ENCODE measurements around the gene DOCK4. TPM values are rescaled to one million over a fixed set of nuclear protein-coding genes. Genes with fewer than 3 reads are reported as not detected.

Gene DOCK4
- total and polyA plus RNA-seq, 4 donors, result 7.2 to 48.9 (median 12.8) TPM

GRCh38 chr7:112236597-112236996, 30.4 kb upstream of the DOCK4 start:
- no peak for DNase-seq (ENCODE audit: low spot score)
- peaks cover 1 to 28% (median 13%) of the 10 kb centered on the region in 4 donors for H3K4me1 ChIP-seq (ENCODE audit: control insufficient read depth in 4 of 4, insufficient read depth in 4 of 4, low read length in 3 of 4)

GRCh38 chr7:112234147-112234546, 27.9 kb upstream of the DOCK4 start:
- no peak for DNase-seq (ENCODE audit: low spot score)
- WGBS, result 85% methylated on average over 1 of the region's 1 CpG
- Histone ChIP-seq H3K27me3 (ENCODE audit: control insufficient read depth in 4 of 4, insufficient read depth in 4 of 4, low read length in 3 of 4) (no peaks in the 10 kb centered on the region), H3K4me3 (ENCODE audit: low read depth in 1 of 3, low read length in 3 of 3) (no peak overlapping the region), H3K9ac (ENCODE audit: low read depth in 1 of 2, low read length in 2 of 2) (no peak overlapping the region), H3K4me1 (ENCODE audit: control insufficient read depth in 4 of 4, insufficient read depth in 4 of 4, low read length in 3 of 4) (peaks cover 1 to 31% (median 13%) of the 10 kb centered on the region in 4 donors), H3K9me3 (ENCODE audit: control insufficient read depth in 4 of 4, low read length in 3 of 4) (no peaks in the 10 kb centered on the region), H3K27ac (ENCODE audit: low read depth in 1 of 2, low read length in 2 of 2) (peak overlapping the region; percentile 95 to 96), H3K36me3 (ENCODE audit: control insufficient read depth in 4 of 4, insufficient read depth in 3 of 4, low read depth in 1 of 4, low read length in 3 of 4) (no peaks in the 10 kb centered on the region)
- TF ChIP-seq GABPA (IDR thresholded peaks at IDR 0.05 in 1 of 2, conservative IDR thresholded peaks at IDR 0.05 in 1 of 2) (no peak), MAX (IDR thresholded peaks at IDR 0.05) (no peak), HNF4G (IDR thresholded peaks at IDR 0.05) (no peak), JUND (IDR thresholded peaks at IDR 0.05) (no peak)

More at GRCh38 chr7:112236597-112236996, 30.4 kb upstream of the DOCK4 start:
- 44% methylated on average over 2 of the region's 2 CpGs for WGBS
- Histone ChIP-seq H3K9ac (ENCODE audit: low read depth in 1 of 2, low read length in 2 of 2) (no peak overlapping the region), H3K27me3 (ENCODE audit: control insufficient read depth in 4 of 4, insufficient read depth in 4 of 4, low read length in 3 of 4) (no peaks in the 10 kb centered on the region), H3K9me3 (ENCODE audit: control insufficient read depth in 4 of 4, low read length in 3 of 4) (no peaks in the 10 kb centered on the region), H3K36me3 (ENCODE audit: control insufficient read depth in 4 of 4, insufficient read depth in 3 of 4, low read depth in 1 of 4, low read length in 3 of 4) (no peaks in the 10 kb centered on the region), H3K27ac (ENCODE audit: low read depth in 1 of 2, low read length in 2 of 2) (peak overlapping the region in 1 of 2 donors; percentile 60), H3K4me3 (ENCODE audit: low read depth in 1 of 3, low read length in 3 of 3) (no peak overlapping the region)
- TF ChIP-seq EGR1 (IDR thresholded peaks at IDR 0.05; ENCODE audit: low read depth in 2 of 2) (no peak), HNF4G (IDR thresholded peaks at IDR 0.05) (peak; percentile 58), JUND (IDR thresholded peaks at IDR 0.05) (no peak), YY1 (IDR thresholded peaks at IDR 0.05) (no peak), NR2F2 (IDR thresholded peaks at IDR 0.05) (no peak), RXRA (IDR thresholded peaks at IDR 0.05) (peak; percentile 5 to 14), SP1 (IDR thresholded peaks at IDR 0.05) (peak; percentile 33), RAD21 (IDR thresholded peaks at IDR 0.05) (no peak), HNF4A (conservative IDR thresholded peaks at IDR 0.05) (peak; percentile 80 to 83)

- Histone ChIP-seq H3K36me3 (ENCODE audit: control insufficient read depth in 4 of 4, insufficient read depth in 3 of 4, low read depth in 1 of 4, low read length in 3 of 4) (no peaks in the 10 kb centered on the region), H3K4me3 (ENCODE audit: low read depth in 1 of 3, low read length in 3 of 3) (peak overlapping the region; percentile 28 to 68 (median 40)), H3K9ac (ENCODE audit: low read depth in 1 of 2, low read length in 2 of 2) (peak overlapping the region; percentile 9 to 72), H3K9me3 (ENCODE audit: control insufficient read depth in 4 of 4, low read length in 3 of 4) (no peaks in the 10 kb centered on the region), H3K4me1 (ENCODE audit: control insufficient read depth in 4 of 4, insufficient read depth in 4 of 4, low read length in 3 of 4) (peaks cover 1 to 28% (median 12%) of the 10 kb centered on the region in 4 donors), H3K27ac (ENCODE audit: low read depth in 1 of 2, low read length in 2 of 2) (peak overlapping the region; percentile 95 to 96), H3K27me3 (ENCODE audit: control insufficient read depth in 4 of 4, insufficient read depth in 4 of 4, low read length in 3 of 4) (no peaks in the 10 kb centered on the region)
- TF ChIP-seq TAF1 (conservative IDR thresholded peaks at IDR 0.05), result no peak
- TF ChIP-seq SP1 (IDR thresholded peaks at IDR 0.05), result peak; percentile 61
- peak; percentile 46 for TF ChIP-seq ZBTB33 (IDR thresholded peaks at IDR 0.05)
- no peak for TF ChIP-seq EGR1 (IDR thresholded peaks at IDR 0.05; ENCODE audit: low read depth in 2 of 2)
- TF ChIP-seq RAD21 (IDR thresholded peaks at IDR 0.05), result peak; percentile 25 to 26
- TF ChIP-seq FOXA2 (IDR thresholded peaks at IDR 0.05), result peak; percentile 80
- TF ChIP-seq GABPA (IDR thresholded peaks at IDR 0.05 in 1 of 2, conservative IDR thresholded peaks at IDR 0.05 in 1 of 2), result no peak
- peak; percentile 14 for TF ChIP-seq REST (IDR thresholded peaks at IDR 0.05)
- no peak for TF ChIP-seq FOXA1 (IDR thresholded peaks at IDR 0.05)
- TF ChIP-seq MAX (IDR thresholded peaks at IDR 0.05), result peak; percentile 59
- peak; percentile 14 to 66 for TF ChIP-seq RXRA (IDR thresholded peaks at IDR 0.05)
- no peak for TF ChIP-seq ATF3 (IDR thresholded peaks at IDR 0.05)
- TF ChIP-seq JUND (IDR thresholded peaks at IDR 0.05), result peak in 1 of 2 donors; percentile 71
- TF ChIP-seq HNF4G (IDR thresholded peaks at IDR 0.05), result peak; percentile 66
- TF ChIP-seq NR2F2 (IDR thresholded peaks at IDR 0.05), result no peak
- peak; percentile 75 to 83 for TF ChIP-seq HNF4A (conservative IDR thresholded peaks at IDR 0.05)
- TF ChIP-seq YY1 (IDR thresholded peaks at IDR 0.05), result peak; percentile 43
- TF ChIP-seq CTCF (IDR thresholded peaks at IDR 0.05; ENCODE audit: low read depth, low read length, missing input control), result no peak
- 32% methylated on average over 3 of the region's 3 CpGs for WGBS
- DNase-seq (ENCODE audit: low spot score), result no peak
These were observed 27.0 kb upstream of the DOCK4 start for GRCh38 chr7:112233048-112233697.

Measured in liver (tissue), 9 donors.